GM19395 (cell line): ENCODE results near the gene SGK1.
"Not testable (repeated sequence)": the region's sequence is repeated elsewhere in the genome, so short reads cannot be mapped to it uniquely, and the experiment has no call there.

Source experiments
- ATAC-seq: cut with Tn5 transposase; IDR thresholded peaks from one replicate; pipeline ENCODE4 v1.9.1; 2021; ENCODE audit warnings: mild to moderate bottlenecking, moderate library complexity; ENCODE audit not compliant: unreplicated experiment

SGK1 gene

GRCh38 chr6:134230940-134231339 lies 87.0 kb downstream of the SGK1 start:
- ATAC-seq, result no peak

- no peak for ATAC-seq
These were observed 87.7 kb downstream of the SGK1 start for GRCh38 chr6:134230087-134230700.

- no peak for ATAC-seq
These were observed 88.4 kb downstream of the SGK1 start for GRCh38 chr6:134229520-134229919.

- ATAC-seq, result no peak
These were observed 94.0 kb downstream of the SGK1 start for GRCh38 chr6:134223796-134224420.

- no peak for ATAC-seq
These were observed 96.7 kb downstream of the SGK1 start for GRCh38 chr6:134221250-134221649.

GRCh38 chr6:134217798-134218140 lies 100.1 kb downstream of the SGK1 start:
- no peak for ATAC-seq

- ATAC-seq, result no peak
These were observed 100.7 kb downstream of the SGK1 start for GRCh38 chr6:134217105-134217797.

- no peak for ATAC-seq
These were observed 101.5 kb downstream of the SGK1 start for GRCh38 chr6:134216301-134217010.

GRCh38 chr6:134213410-134213809 lies 104.5 kb downstream of the SGK1 start:
- not testable (repeated sequence) for ATAC-seq

- no peak for ATAC-seq
These were observed 106.6 kb downstream of the SGK1 start for GRCh38 chr6:134211297-134211696.

- ATAC-seq, result no peak
These were observed 110.5 kb downstream of the SGK1 start for GRCh38 chr6:134207421-134207820.

GRCh38 chr6:134205366-134205765 lies 112.5 kb downstream of the SGK1 start:
- ATAC-seq, result no peak

GRCh38 chr6:134204759-134205158 lies 113.2 kb downstream of the SGK1 start:
- ATAC-seq, result not testable (repeated sequence)

GRCh38 chr6:134204031-134204430 lies 113.9 kb downstream of the SGK1 start:
- ATAC-seq, result no peak

GRCh38 chr6:134201716-134202115 lies 116.2 kb downstream of the SGK1 start:
- no peak for ATAC-seq

- ATAC-seq, result peak; percentile 52
These were observed 117.9 kb downstream of the SGK1 start for GRCh38 chr6:134199848-134200606.

GRCh38 chr6:134198093-134198492 lies 119.8 kb downstream of the SGK1 start:
- ATAC-seq, result no peak

GRCh38 chr6:134197685-134198084 lies 120.2 kb downstream of the SGK1 start:
- ATAC-seq, result not testable (repeated sequence)

GRCh38 chr6:134196568-134197193 lies 121.2 kb downstream of the SGK1 start:
- peak; percentile 73 for ATAC-seq

- no peak for ATAC-seq
These were observed 121.9 kb downstream of the SGK1 start for GRCh38 chr6:134195985-134196384.
